Measurements from ENCODE around the gene SIGLEC7. TPM values are rescaled to one million over a fixed set of nuclear protein-coding genes. Genes with fewer than 3 reads are reported as not detected.

SIGLEC7 gene
- total and polyA plus RNA-seq, 2 experiments from 2014 or later: not detected

DNA sequence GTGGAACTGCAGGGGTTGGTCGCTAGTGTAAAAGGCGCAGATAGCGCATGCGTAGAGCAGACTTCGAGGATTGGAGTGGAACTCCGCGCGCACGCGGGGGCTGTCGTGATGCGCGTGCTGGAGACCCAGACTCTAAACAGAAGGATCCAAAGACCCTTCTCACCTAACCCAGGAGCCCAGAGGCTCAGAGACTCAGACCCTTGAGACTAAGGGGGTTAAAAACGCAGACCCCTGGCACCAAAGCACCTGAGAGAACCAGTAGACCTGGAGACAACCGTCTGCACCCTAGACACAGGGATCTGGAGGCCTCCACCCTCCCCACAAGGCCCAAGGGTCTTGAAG lies 33.3 kb upstream of the SIGLEC7 start:
- Histone ChIP-seq H3K27ac (no peak overlapping the region), H3K4me1 (ENCODE audit: low read depth) (no peaks in the 10 kb centered on the region), H3K9me3 (ENCODE audit: low read depth) (no peaks in the 10 kb centered on the region), H3K27me3 (no peaks in the 10 kb centered on the region), H3K4me3 (peak overlapping the region; percentile 68), H3K36me3 (no peaks in the 10 kb centered on the region)
- TF ChIP-seq, protein P1, sequence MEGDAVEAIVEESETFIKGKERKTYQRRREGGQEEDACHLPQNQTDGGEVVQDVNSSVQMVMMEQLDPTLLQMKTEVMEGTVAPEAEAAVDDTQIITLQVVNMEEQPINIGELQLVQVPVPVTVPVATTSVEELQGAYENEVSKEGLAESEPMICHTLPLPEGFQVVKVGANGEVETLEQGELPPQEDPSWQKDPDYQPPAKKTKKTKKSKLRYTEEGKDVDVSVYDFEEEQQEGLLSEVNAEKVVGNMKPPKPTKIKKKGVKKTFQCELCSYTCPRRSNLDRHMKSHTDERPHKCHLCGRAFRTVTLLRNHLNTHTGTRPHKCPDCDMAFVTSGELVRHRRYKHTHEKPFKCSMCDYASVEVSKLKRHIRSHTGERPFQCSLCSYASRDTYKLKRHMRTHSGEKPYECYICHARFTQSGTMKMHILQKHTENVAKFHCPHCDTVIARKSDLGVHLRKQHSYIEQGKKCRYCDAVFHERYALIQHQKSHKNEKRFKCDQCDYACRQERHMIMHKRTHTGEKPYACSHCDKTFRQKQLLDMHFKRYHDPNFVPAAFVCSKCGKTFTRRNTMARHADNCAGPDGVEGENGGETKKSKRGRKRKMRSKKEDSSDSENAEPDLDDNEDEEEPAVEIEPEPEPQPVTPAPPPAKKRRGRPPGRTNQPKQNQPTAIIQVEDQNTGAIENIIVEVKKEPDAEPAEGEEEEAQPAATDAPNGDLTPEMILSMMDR (IDR thresholded peaks at IDR 0.05; ENCODE audit: low read depth, low read length): no peak
- no peak for DNase-seq (ENCODE audit: low read depth in 1 of 2, low spot score in 1 of 2)

DNA sequence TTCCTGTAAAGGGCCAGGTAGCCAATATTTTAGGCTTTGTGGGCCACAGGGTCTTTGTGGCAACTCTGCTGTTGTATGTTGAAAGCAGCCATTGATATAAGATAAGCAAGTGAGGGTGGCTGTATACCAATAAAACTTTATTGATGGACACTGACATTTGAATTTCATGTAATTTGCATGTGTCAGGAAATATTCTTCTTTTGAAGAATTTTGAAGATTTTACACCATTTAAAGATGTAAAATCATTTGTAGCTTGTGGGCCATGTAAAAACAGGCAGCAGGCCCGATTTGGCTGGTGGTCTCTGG lies 31.5 kb upstream of the SIGLEC7 start:
- H3K9me3 ChIP-seq (ENCODE audit: low read depth): no peaks in the 10 kb centered on the region
- no peak overlapping the region for H3K27ac ChIP-seq
- no peaks in the 10 kb centered on the region for H3K36me3 ChIP-seq
- DNase-seq (ENCODE audit: low read depth in 1 of 2, low spot score in 1 of 2): no peak
- H3K4me3 ChIP-seq: no peak overlapping the region
- TF ChIP-seq, protein P1 (IDR thresholded peaks at IDR 0.05; ENCODE audit: low read depth, low read length): no peak
- peaks cover 3% of the 10 kb centered on the region for H3K27me3 ChIP-seq
- H3K4me1 ChIP-seq (ENCODE audit: low read depth): no peaks in the 10 kb centered on the region

DNA sequence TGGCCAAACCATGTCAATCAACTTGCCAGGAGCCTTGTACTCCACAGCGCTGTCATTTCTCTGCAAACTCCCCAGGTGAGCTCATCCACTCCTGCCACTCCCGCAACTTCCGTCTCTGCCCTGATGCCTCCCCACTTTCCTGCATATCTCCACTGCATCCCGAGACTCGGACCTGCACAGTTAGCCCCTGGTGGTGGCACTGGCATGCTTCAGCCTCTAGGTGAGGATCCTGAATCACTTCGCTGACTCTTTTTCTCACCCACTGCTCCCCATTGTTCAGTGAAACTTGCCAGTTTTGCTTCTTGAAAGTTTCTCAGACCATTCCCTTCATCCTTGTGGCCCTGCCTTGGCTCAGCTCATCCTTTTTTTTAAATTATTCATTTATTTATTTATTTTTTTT lies 30.5 kb upstream of the SIGLEC7 start:
- H3K4me3 ChIP-seq: no peak overlapping the region
- H3K9me3 ChIP-seq (ENCODE audit: low read depth): no peaks in the 10 kb centered on the region
- no peaks in the 10 kb centered on the region for H3K4me1 ChIP-seq (ENCODE audit: low read depth)
- peaks cover 4% of the 10 kb centered on the region for H3K27me3 ChIP-seq
- H3K36me3 ChIP-seq: no peaks in the 10 kb centered on the region
- TF ChIP-seq, protein P1 (IDR thresholded peaks at IDR 0.05; ENCODE audit: low read depth, low read length): peak; percentile 34
- H3K27ac ChIP-seq: no peak overlapping the region
- DNase-seq (ENCODE audit: low read depth in 1 of 2, low spot score in 1 of 2): no peak

DNA sequence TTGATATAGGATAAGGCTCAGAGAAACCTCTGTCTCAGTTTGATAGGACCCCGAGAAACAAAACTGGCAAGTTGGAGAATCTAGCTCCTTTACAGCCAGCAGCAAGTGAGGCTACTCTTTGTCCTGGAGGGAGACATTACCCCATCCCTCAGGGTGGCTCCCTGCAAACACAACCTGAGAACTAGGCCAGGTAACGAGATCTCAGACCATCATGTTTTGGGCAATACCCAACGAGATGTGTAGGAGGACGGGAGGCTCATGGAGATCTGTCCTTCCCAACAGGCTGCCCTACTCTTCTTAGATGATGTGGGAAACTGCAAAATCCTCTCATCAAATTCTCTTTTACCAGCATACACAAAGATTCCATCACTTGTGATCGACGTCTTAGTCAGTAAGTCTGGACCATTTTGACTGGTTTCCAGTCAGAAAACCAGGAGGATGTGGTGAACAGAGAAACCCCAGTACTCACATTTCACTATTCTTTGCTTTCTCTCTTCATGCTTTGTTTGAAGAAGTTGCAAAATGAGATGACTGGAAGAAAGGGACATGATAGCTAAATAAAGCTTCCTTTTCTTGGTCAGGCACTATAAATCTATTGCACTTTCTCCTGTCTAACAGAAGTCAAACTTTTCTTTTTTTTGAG lies 27.9 kb upstream of the SIGLEC7 start:
- Histone ChIP-seq H3K27me3 (peaks cover 8% of the 10 kb centered on the region), H3K27ac (no peak overlapping the region), H3K4me1 (ENCODE audit: low read depth) (no peaks in the 10 kb centered on the region), H3K9me3 (ENCODE audit: low read depth) (no peaks in the 10 kb centered on the region), H3K36me3 (no peaks in the 10 kb centered on the region), H3K4me3 (no peak overlapping the region)
- TF ChIP-seq, protein P1 (IDR thresholded peaks at IDR 0.05; ENCODE audit: low read depth, low read length): no peak
- DNase-seq (ENCODE audit: low read depth in 1 of 2, low spot score in 1 of 2): no peak

DNA sequence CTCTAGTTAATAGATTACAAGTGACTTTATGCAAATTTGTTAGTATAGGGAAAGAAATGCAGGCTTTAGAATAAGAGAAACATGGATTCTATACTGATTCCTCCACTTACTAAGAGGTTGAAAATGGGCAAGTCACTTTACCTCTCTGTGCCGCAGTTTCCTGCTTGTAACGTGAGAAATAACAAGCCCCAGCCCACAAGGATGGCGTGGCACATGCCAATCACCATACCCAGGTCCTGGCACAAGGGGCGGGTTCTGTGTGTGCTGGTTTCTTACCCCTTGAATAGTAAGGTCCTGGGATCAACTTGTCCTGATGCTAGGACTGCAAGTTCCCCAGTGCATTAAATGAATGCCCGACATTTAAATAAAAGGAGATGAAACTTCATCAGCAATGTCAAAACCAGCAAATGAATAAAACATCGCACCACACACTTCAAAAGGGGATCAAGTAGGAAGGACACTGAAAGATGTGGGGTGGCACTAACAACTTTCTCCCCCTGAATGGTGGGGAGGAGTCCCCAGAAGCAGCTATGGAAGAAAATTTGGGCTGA lies 25.3 kb upstream of the SIGLEC7 start:
- H3K36me3 ChIP-seq: no peaks in the 10 kb centered on the region
- no peak overlapping the region for H3K4me3 ChIP-seq
- no peaks in the 10 kb centered on the region for H3K4me1 ChIP-seq (ENCODE audit: low read depth)
- H3K27ac ChIP-seq: no peak overlapping the region
- H3K9me3 ChIP-seq (ENCODE audit: low read depth): no peaks in the 10 kb centered on the region
- H3K27me3 ChIP-seq: peaks cover 8% of the 10 kb centered on the region
- no peak for DNase-seq (ENCODE audit: low read depth in 1 of 2, low spot score in 1 of 2)
- TF ChIP-seq, protein P1 (IDR thresholded peaks at IDR 0.05; ENCODE audit: low read depth, low read length): no peak
